Osteoblast (primary cell): ENCODE data around the gene CMA1. TPM values are rescaled to one million over a fixed set of nuclear protein-coding genes. Genes with fewer than 3 reads are reported as not detected.
"Not testable (repeated sequence)": the region's sequence is repeated elsewhere in the genome, so short reads cannot be mapped to it uniquely, and the experiment has no call there.

ENCODE experiments used
- DNase-seq: peaks from one replicate; pipeline ENCODE4 v3.0.0; 2011; ENCODE audit warnings: low spot score, mixed read lengths; ENCODE audit not compliant: insufficient read length; ENCODE audit errors: missing footprints
- H2AFZ ChIP-seq: 2 replicates; pipeline ENCODE4 v1.6.0; 2011; ENCODE audit warnings: mild to moderate bottlenecking, low read length
- H3K27ac ChIP-seq: 2 replicates; pipeline ENCODE4 v1.5.1; 2011; ENCODE audit warnings: mild to moderate bottlenecking, low read depth, low read length, moderate library complexity
- H3K27me3 ChIP-seq: 2 replicates; pipeline ENCODE4 v1.6.0; 2012; ENCODE audit warnings: mild to moderate bottlenecking, control low read depth, inconsistent platforms, low read length, moderate library complexity; ENCODE audit not compliant: insufficient read depth
- H3K36me3 ChIP-seq: 2 replicates; pipeline ENCODE4 v1.5.1; 2011; ENCODE audit warnings: mild to moderate bottlenecking, low read length, control low read depth, moderate library complexity; ENCODE audit not compliant: insufficient read depth
- H3K4me1 ChIP-seq: 2 replicates; pipeline ENCODE4 v1.5.1; 2011; ENCODE audit warnings: mild to moderate bottlenecking, low read length, control low read depth, moderate library complexity; ENCODE audit not compliant: insufficient read depth
- H3K4me2 ChIP-seq: 2 replicates; pipeline ENCODE4 v1.6.0; 2011; ENCODE audit warnings: mild to moderate bottlenecking, low read length; ENCODE audit not compliant: insufficient read depth
- H3K4me3 ChIP-seq: fragments of 200-600 bp; sonication (generic); 3 replicates; pipeline ENCODE4 v1.5.1; 2012; ENCODE audit warnings: mild to moderate bottlenecking, low read length, inconsistent platforms; ENCODE audit not compliant: insufficient read depth
- H3K79me2 ChIP-seq: 2 replicates; pipeline ENCODE4 v1.6.0; 2012; ENCODE audit warnings: mild to moderate bottlenecking, low read length, control low read depth, inconsistent platforms; ENCODE audit not compliant: insufficient read depth
- H3K9me3 ChIP-seq: 2 replicates; pipeline ENCODE4 v1.5.1; 2011; ENCODE audit warnings: low read depth, low read length, control low read depth
- H4K20me1 ChIP-seq: 2 replicates; pipeline ENCODE4 v1.6.0; 2012; ENCODE audit warnings: mild to moderate bottlenecking, low read length, control low read depth; ENCODE audit not compliant: insufficient read depth
- total RNA-seq: library from RNA; depleted of rRNA; stranded (reverse); fragments of >200 nt; gene quantifications from 2 replicates; pipeline ENCODE4 v1.2.3, GENCODE V29; 2012
- TF ChIP-seq, protein P1 (sequence below): IDR thresholded peaks from 2 replicates; pipeline ENCODE4 v1.5.1; 2011; ENCODE audit warnings: mild to moderate bottlenecking, low read depth, low read length, moderate library complexity; ENCODE audit errors: extremely low read depth

Gene CMA1
- total RNA-seq, 1 donor: not detected

- H4K20me1 ChIP-seq: no peaks in the 10 kb centered on the region
- TF ChIP-seq, protein P1, sequence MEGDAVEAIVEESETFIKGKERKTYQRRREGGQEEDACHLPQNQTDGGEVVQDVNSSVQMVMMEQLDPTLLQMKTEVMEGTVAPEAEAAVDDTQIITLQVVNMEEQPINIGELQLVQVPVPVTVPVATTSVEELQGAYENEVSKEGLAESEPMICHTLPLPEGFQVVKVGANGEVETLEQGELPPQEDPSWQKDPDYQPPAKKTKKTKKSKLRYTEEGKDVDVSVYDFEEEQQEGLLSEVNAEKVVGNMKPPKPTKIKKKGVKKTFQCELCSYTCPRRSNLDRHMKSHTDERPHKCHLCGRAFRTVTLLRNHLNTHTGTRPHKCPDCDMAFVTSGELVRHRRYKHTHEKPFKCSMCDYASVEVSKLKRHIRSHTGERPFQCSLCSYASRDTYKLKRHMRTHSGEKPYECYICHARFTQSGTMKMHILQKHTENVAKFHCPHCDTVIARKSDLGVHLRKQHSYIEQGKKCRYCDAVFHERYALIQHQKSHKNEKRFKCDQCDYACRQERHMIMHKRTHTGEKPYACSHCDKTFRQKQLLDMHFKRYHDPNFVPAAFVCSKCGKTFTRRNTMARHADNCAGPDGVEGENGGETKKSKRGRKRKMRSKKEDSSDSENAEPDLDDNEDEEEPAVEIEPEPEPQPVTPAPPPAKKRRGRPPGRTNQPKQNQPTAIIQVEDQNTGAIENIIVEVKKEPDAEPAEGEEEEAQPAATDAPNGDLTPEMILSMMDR: no peak
- H3K36me3 ChIP-seq: no peaks in the 10 kb centered on the region
- no peak overlapping the region for H3K27ac ChIP-seq
- H3K4me1 ChIP-seq: no peaks in the 10 kb centered on the region
- H3K9me3 ChIP-seq: no peaks in the 10 kb centered on the region
- no peaks in the 10 kb centered on the region for H3K79me2 ChIP-seq
- H3K4me3 ChIP-seq: no peak overlapping the region
- DNase-seq: no peak
- no peak overlapping the region for H3K4me2 ChIP-seq
- H2AFZ ChIP-seq: no peak overlapping the region
- no peaks in the 10 kb centered on the region for H3K27me3 ChIP-seq
Observed at GRCh38 chr14:24535737-24536136, 27.7 kb upstream of the CMA1 start.

GRCh38 chr14:24534286-24534685 lies 26.2 kb upstream of the CMA1 start:
- Histone ChIP-seq H3K79me2 (no peaks in the 10 kb centered on the region), H3K27me3 (no peaks in the 10 kb centered on the region), H4K20me1 (no peaks in the 10 kb centered on the region), H2AFZ (no peak overlapping the region), H3K4me1 (no peaks in the 10 kb centered on the region), H3K9me3 (no peaks in the 10 kb centered on the region), H3K4me2 (no peak overlapping the region), H3K27ac (no peak overlapping the region), H3K36me3 (no peaks in the 10 kb centered on the region), H3K4me3 (no peak overlapping the region)
- DNase-seq: no peak
- TF ChIP-seq, protein P1: no peak

GRCh38 chr14:24525877-24526620 lies 18.0 kb upstream of the CMA1 start:
- not testable (repeated sequence) for DNase-seq, H3K9me3 ChIP-seq, H4K20me1 ChIP-seq, H3K4me1 ChIP-seq, H3K4me2 ChIP-seq, H3K36me3 ChIP-seq, H2AFZ ChIP-seq, H3K27me3 ChIP-seq, H3K4me3 ChIP-seq, H3K79me2 ChIP-seq, H3K27ac ChIP-seq

GRCh38 chr14:24518851-24519250 lies 10.8 kb upstream of the CMA1 start:
- H3K27me3 ChIP-seq: no peaks in the 10 kb centered on the region
- no peak overlapping the region for H3K27ac ChIP-seq
- H3K4me1 ChIP-seq: no peaks in the 10 kb centered on the region
- no peak overlapping the region for H3K4me2 ChIP-seq
- no peaks in the 10 kb centered on the region for H3K79me2 ChIP-seq
- DNase-seq: no peak
- TF ChIP-seq, protein P1: no peak
- no peak overlapping the region for H2AFZ ChIP-seq
- H4K20me1 ChIP-seq: no peaks in the 10 kb centered on the region
- no peaks in the 10 kb centered on the region for H3K9me3 ChIP-seq
- H3K36me3 ChIP-seq: no peaks in the 10 kb centered on the region
- H3K4me3 ChIP-seq: no peak overlapping the region
